ENCODE results near the gene PTPRJ. TPM values are rescaled to one million over a fixed set of nuclear protein-coding genes. Genes with fewer than 3 reads are reported as not detected.

Gene PTPRJ
- total RNA-seq, 3 donors from 2014 or later, result 14.6 to 15.7 (median 14.7) TPM

GRCh38 chr11:48025984-48026340 lies 45.6 kb downstream of the PTPRJ start:
- H3K9me3 ChIP-seq, result no peaks in the 10 kb centered on the region
- H3K4me1 ChIP-seq, result no peaks in the 10 kb centered on the region

GRCh38 chr11:48028914-48029680 lies 48.7 kb downstream of the PTPRJ start:
- no peak overlapping the region for H3K27ac ChIP-seq
- intact Hi-C loops (cut with DNase I; ENCODE audit: low total_unique reads), result no loop called here
- H3K36me3 ChIP-seq, result no peaks in the 10 kb centered on the region
- H3K27me3 ChIP-seq, result no peaks in the 10 kb centered on the region
- H3K4me3 ChIP-seq, result no peak overlapping the region
- no peak for DNase-seq (ENCODE audit: low spot score in 2 of 2)
- H3K4me1 ChIP-seq, result no peaks in the 10 kb centered on the region
- TF ChIP-seq POLR2AphosphoS5 (IDR thresholded peaks at IDR 0.05) (no peak), POLR2A (IDR thresholded peaks at IDR 0.05) (no peak), CTCF (IDR thresholded peaks at IDR 0.05) (no peak)
- H3K9me3 ChIP-seq, result no peaks in the 10 kb centered on the region

More at GRCh38 chr11:48025984-48026340, 45.6 kb downstream of the PTPRJ start:
- Histone ChIP-seq H3K36me3 (no peaks in the 10 kb centered on the region), H3K4me3 (no peak overlapping the region), H3K27ac (no peak overlapping the region), H3K27me3 (no peaks in the 10 kb centered on the region)
- TF ChIP-seq CTCF (IDR thresholded peaks at IDR 0.05), result no peak
- TF ChIP-seq POLR2A (IDR thresholded peaks at IDR 0.05), result no peak
- no peak for TF ChIP-seq POLR2AphosphoS5 (IDR thresholded peaks at IDR 0.05)
- intact Hi-C loops (cut with DNase I; ENCODE audit: low total_unique reads), result no loop called here
- no peak for DNase-seq (ENCODE audit: low spot score in 2 of 2)

DNA sequence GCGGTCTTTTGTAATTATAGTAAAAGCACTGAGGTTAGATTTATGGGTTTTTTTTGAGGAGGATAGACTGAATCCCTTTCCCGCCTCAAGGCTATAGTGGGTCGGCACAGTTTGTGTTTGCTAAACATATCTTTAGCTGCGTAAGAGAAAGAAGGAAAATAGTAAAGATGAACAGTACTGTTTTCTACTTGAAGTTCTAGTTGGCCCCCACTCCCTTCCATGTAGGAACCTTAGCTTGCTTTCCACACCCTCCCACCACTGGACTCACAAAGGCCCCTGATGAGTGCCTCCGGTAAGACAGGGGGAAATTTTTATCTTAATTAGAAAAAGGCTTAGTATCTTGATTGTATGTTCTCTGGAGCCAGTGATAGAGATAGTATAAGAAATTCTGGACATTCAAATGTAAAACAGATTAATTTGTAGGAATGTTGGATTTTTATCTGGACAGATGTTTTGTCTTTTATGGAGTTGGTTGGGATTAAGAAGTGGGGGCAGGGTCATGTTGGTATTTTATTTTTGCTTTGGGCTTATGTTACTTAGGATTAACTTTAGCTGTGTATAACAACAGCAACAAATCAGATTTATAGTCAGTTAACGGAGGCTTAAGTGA lies 49.4 kb downstream of the PTPRJ start:
- intact Hi-C loops (cut with DNase I; ENCODE audit: low total_unique reads), result no loop called here
- TF ChIP-seq POLR2A (IDR thresholded peaks at IDR 0.05), result no peak
- TF ChIP-seq CTCF (IDR thresholded peaks at IDR 0.05), result no peak
- no peak for TF ChIP-seq POLR2AphosphoS5 (IDR thresholded peaks at IDR 0.05)
- H3K4me1 ChIP-seq, result no peaks in the 10 kb centered on the region
- DNase-seq (ENCODE audit: low spot score in 2 of 2), result no peak
- no peaks in the 10 kb centered on the region for H3K9me3 ChIP-seq
- no peaks in the 10 kb centered on the region for H3K36me3 ChIP-seq
- no peak overlapping the region for H3K4me3 ChIP-seq
- no peaks in the 10 kb centered on the region for H3K27me3 ChIP-seq
- no peak overlapping the region for H3K27ac ChIP-seq

GRCh38 chr11:48031602-48032001 lies 51.2 kb downstream of the PTPRJ start:
- no peaks in the 10 kb centered on the region for H3K9me3 ChIP-seq
- no peak overlapping the region for H3K4me3 ChIP-seq
- H3K36me3 ChIP-seq, result no peaks in the 10 kb centered on the region
- no peak for DNase-seq (ENCODE audit: low spot score in 2 of 2)
- intact Hi-C loops (cut with DNase I; ENCODE audit: low total_unique reads), result no loop called here
- no peak overlapping the region for H3K27ac ChIP-seq
- H3K4me1 ChIP-seq, result no peaks in the 10 kb centered on the region
- TF ChIP-seq POLR2AphosphoS5 (IDR thresholded peaks at IDR 0.05) (no peak), POLR2A (IDR thresholded peaks at IDR 0.05) (no peak), CTCF (IDR thresholded peaks at IDR 0.05) (no peak)
- no peaks in the 10 kb centered on the region for H3K27me3 ChIP-seq

DNA sequence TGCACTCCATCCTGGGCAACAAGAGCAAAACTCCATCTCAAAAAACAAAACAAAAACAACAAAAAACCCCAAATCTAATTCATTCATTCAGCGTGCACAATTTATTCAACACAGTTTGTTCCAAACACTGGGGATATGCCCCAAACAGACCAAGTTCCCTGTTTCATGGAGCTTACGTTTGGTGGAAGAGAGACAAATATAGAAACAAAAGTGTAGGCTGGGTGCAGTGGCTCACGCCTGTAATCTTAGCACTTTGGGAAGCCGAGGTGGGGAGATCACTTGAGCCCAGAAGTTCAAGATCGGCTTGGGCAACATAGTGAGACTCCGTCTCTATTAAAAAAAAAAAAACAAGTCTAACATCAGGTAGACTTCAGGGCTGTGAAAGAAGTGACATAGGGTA lies 52.4 kb downstream of the PTPRJ start:
- TF ChIP-seq POLR2A (IDR thresholded peaks at IDR 0.05) (no peak), CTCF (IDR thresholded peaks at IDR 0.05) (no peak)
- Histone ChIP-seq H3K36me3 (no peaks in the 10 kb centered on the region), H3K4me3 (no peak overlapping the region), H3K4me1 (no peaks in the 10 kb centered on the region), H3K27me3 (no peaks in the 10 kb centered on the region), H3K9me3 (no peaks in the 10 kb centered on the region), H3K27ac (no peak overlapping the region)
- intact Hi-C loops (cut with DNase I; ENCODE audit: low total_unique reads), result no loop called here
- DNase-seq (ENCODE audit: low spot score in 2 of 2), result no peak

All from breast epithelium (tissue), 4 donors.